T-helper 2 cell treated with Interferon-gamma antibody and Interleukin-4, amounts not matched to agents 100 ng/mL and 5 ng/mL, for 36 hours (primary cell): ENCODE results near the gene BAHD1. TPM values are rescaled to one million over a fixed set of nuclear protein-coding genes. Genes with fewer than 3 reads are reported as not detected.

Source experiments
- intact Hi-C: fragments of 100-400 bp; cut with micrococcal nuclease; formaldehyde crosslinking; loops from one replicate; pipeline ENCODE4 v1.15.1; 2023
- total RNA-seq: library from RNA; stranded (reverse); gene quantifications from 2 replicates; pipeline ENCODE4 v1.2.3, GENCODE V29; 2022

Gene BAHD1
- total RNA-seq, 1 donor from 2014 or later: 31.2 TPM

DNA sequence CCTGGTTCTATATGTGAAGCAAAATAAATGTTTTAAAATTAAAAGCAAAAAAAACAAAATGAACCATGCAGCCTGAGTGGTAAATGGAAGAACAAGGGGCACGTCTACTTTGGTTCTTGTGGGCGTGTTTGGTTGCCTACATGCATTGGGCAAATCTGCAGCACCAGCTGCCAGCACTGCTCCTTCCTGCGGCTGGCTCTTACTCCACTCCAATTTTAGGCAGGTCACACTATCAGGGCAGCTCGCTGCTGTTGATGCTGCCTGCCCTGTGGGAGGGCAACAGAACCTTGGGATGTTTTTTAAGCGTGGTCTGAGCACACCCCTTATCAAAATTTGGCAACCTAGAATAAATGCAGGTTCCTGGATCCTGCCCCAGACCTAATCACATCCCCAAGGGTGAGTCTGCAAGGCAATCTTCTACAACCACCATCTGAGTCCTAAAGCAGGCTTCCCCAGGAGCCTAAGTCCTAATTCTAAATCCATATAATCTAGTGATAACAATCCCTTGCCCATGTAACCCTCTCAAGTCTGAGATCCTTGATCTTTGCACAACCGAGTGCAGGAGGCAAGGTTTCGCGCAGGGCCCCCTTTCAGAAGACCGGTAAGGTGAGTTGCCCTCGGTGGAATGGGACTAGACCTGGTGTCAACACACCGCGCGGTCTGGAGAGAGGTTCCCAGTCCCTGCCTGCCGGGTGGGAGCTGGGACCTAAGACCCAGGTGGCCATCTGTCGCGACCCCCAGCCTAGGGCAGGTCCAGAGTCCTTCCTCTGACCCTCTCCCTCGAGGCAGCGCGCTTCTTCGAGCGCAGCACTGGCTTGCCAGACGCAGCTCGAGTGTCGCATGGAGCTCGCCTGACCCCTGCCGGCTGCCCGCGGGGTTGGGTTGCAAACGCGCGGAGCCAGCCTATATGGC is 19.3 kb upstream of the BAHD1 start:
- intact Hi-C loops: loop anchor here (1.0 to 5.0 kb wide), 3 partner anchors 53 to 139 kb away; partner anchors contain the start of gene ANKRD63

DNA sequence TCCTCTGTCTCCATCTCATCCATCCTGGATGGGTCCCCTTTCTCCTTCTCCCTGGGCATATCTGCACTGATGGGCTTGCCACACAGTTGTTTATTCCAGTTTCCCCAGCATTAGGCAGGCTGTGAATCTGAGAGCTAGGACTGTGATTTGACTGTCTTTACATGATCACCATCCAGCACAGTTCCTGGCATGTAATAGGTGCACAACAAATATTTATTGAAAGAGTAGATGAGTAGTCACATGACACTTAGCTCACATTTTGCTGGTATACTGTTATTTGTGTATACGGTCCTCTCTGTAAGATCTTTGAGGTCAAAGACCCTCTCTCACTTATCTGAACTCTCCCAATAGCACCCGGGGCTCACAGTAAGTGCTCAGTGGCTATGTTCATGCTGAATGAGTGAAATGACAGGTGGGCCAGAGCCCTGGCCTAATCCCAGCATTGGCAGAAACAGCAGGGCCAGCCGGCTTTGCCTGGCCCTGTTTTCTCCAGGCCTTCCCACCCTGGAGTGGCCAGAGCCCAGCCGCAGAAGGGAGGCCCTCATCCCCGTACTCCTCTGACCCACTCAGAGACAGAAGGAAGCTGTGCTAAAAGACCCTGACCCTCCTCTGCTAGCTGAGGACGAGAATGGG is 16.2 kb upstream of the BAHD1 start:
- intact Hi-C loops: loop anchor here (5.0 kb wide), 1 partner anchor 142 kb away; the partner anchor contains the start of gene ANKRD63

DNA sequence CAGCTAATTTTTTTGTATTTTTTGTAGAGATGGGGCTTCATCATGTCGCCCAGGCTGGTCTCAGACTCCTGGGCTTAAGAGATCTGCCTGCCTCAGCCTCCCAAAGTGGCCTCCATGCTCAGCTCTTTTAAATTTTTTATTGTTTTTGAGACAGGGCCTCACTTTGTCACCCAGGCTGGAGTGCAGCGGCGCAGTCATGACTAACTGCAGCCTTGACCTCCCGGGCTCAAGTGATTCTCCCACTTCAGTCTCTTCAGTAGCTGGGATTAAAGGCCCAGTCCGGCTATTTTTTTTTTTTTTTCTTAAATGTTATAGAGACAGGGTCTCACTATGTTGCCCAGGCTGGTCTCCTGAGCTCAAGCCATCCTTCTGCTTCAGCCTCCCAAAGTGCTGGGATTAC is 15.1 kb upstream of the BAHD1 start:
- intact Hi-C loops: no loop called here

DNA sequence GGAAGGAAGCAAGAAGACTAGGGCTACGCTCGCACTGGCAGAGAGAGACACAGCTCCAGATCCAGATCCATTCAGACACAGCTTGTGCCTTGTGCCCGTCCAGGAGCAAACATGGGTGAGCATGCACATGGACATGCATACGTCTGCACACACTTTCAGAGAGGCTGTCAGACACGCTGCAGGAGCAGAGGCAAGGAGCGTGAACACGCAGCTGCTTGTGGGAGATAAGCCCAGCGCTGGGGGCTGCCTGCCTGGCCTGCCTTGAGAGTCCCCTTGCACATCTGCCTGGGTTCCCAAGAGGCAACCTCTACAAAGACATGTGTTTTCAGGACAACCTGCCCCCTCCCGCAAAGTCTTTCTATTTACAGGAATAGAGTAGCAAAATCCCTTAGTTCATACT is 13.6 kb upstream of the BAHD1 start:
- intact Hi-C loops: no loop called here

DNA sequence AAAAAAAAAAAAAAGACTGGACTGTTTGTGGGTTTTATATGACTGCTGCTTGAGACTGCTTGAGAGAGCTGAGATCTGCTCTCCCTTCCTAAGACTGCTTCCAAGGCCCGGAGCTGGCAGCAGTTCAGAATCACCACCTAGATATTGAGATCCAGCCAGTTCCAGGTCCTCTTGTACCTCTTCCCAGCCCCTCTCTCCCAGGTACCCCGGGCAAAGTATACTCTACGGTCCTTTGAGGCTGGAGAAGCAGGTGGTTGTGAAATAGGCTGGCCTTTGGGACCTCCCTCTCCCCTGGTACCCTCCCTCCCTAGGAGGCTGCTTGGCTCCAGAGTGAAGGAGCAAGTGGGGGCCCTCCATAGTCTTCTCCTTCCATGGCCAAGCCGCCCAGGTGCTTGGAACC is 12.6 kb upstream of the BAHD1 start:
- intact Hi-C loops: no loop called here

DNA sequence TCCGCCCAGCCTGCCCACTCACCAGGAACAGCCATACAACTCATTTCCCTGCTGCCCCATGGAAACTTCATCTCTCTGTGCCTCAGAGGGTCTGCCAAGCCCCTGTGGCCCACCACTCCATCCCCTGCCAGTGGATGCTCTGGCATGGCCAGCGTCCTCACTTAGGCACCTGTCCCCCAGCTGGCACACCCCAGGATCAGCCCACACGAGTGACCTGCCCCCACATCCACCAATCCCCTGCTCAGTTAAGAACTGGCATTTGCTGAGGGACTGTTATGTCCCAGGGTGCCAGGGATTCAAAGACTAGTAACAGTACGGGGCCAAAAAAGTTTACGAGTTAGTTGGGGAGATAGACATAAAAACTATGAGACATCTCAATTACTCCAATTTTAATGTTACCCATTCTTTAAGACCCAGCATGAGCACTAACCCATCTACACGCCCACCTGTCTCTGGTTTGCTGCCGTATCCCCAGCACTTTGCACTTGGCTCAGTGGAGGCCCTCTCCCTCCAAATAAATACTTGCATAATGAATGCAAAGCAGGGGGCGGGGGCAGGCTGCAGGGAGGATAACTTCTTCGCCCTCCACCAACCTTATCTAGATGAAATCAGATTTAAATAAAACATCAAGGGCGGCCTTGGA is 11.6 kb upstream of the BAHD1 start:
- intact Hi-C loops: no loop called here

DNA sequence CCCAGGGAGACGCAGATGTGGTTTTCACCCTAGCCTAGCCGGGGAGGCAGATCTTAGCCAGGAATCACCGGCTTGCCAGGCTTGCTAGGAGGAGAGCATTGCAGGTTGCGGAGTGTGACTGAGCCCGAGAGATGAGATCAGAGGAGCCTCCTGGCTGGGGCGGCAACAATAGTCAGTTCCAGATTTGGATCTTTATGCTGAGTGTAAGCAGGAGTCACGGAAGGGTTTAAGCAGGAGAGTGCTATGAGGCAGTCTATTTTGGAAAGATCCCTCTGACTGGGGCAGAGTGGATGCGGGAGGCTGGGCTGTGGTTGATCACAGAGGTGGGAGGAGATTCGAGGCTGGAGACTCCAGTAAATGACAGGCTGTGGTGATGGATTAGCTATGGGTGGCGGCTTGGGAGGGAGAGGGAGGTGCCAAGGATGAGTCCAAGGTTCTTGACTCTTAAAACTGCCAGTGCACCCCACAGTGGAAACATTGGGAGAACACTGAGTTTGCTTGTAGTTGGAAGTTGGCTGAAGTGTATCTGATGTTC is 10.4 kb upstream of the BAHD1 start:
- intact Hi-C loops: no loop called here

DNA sequence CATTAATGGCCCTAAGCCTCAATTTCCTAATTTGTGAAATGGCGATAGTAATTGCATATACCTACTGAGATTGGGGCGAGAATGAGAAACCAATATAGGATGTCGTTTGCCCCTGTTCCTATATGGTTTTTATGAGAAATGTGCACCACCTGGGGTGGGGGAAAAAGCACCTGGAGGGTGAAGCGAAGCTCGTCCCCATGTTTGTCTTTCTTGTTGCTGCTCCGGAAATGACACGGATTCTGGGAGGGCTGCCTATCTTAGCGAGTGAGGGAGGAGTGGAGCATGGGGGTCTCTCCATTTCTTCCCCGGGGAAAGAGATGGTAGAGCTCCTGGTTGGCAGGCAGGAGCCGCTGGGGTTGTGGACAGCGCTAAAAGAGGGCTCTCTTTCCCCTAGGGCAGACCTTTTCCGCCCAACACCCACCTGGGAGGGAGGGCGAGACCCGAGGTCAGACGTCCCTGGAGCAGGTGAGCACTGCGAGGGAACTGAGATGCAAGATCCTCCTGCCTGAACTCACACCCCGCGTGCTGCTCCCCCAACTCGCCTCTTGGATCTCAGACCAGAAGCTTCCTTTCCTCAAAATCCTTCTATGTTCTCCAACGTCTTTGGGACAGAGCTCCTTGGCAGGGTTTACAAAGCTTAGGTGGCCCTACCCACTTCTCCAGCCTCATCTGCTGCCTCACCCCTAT is 5.6 kb upstream of the BAHD1 start:
- intact Hi-C loops: no loop called here

DNA sequence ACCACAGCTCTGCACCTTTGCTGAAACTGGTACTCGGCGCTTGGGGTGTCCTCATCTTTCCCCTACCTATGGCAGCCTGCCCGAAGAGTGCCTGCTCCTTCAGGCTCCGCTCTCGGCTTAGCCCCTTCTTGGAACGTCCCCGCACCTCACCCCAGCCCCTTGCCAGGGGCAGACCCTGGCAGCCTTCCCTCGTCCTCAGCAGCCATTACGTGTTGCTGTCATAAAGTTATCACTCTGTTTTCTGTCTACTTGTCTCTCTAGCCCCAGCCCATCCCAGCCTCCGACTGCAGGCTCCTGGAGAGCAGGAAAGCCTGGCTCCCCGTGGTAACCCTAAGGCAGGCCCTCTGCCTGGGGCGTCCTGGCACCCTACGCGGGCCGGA is 5.1 kb upstream of the BAHD1 start:
- intact Hi-C loops: no loop called here

DNA sequence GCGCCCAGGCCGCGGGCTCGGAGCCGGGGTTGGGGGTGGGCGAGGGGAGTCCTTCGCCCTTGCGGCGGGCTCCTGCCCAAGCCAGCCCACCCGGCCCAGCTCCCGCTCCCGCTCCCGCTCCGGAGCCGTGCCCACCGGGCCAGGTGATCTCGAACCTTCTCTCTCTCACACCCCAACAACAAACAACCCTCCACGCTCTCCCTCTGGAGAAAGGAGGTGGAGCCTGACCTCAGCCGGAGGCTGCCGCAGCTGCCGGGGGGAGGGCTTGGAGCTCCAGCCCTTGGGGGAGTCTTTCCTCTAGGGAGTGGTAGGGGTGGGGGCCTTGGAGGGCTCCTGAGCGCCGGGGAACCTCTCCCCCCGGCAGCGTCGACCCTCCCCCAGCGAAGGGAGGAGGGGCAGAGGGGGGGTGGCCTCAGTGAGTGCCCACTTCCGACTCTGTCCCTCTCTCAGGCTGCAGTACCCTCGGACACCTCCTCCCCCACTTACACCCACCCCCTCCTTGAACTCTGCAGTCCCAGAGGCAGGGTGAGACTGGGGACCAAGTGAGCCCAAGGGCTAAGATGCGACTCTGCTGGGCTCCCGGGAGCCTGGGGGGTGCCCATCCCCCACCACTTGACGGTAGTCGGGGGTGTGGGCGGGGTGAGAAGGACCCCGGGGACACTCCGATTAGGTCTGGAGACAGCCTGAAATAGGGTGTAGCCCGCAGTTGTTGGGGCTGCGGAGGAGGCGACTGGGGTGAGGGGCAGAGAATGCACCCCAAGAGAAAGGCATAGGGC is 4.4 kb upstream of the BAHD1 start:
- intact Hi-C loops: no loop called here

DNA sequence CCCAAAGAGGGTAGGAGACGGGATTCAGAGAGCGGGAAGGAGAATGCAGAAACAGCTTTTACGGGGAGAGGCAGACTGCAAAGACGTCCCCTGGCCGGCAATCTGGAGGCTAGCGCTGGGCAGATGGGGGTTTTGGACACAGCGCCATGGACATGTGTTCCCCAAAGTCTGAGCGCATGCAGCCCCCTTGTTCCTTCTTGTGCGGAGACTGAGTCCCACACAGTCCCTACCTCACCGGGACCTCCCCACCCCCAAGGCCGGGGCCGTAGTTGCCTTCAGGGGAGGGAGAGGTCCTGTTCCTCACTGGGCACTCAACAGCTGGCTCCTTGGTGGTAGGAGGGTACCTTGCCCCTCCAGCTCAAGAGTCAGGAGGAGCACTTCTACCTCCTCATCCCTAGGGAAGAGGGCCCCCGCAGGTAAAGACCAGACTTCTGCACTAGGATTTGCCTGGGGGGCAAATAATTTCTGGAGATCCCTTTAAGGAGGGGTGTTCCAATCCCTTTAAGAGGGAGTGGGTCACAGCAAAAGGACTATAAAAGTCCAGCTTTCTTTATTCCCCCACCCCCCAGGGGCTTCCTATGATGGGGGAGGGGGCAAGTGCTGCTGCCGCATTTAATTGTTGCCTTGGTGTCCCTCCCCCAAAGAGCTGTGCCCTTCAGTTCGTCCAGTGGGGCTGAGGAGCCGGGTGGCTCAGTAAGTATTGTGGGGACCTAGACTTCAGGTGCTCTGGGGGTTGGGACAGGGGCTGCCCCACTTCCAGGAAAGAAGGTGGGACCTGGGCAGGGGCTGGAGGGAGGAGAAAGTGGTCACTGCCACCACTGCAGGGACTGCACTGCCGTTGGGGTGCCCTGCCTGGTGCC is 3.6 kb upstream of the BAHD1 start:
- intact Hi-C loops: no loop called here

DNA sequence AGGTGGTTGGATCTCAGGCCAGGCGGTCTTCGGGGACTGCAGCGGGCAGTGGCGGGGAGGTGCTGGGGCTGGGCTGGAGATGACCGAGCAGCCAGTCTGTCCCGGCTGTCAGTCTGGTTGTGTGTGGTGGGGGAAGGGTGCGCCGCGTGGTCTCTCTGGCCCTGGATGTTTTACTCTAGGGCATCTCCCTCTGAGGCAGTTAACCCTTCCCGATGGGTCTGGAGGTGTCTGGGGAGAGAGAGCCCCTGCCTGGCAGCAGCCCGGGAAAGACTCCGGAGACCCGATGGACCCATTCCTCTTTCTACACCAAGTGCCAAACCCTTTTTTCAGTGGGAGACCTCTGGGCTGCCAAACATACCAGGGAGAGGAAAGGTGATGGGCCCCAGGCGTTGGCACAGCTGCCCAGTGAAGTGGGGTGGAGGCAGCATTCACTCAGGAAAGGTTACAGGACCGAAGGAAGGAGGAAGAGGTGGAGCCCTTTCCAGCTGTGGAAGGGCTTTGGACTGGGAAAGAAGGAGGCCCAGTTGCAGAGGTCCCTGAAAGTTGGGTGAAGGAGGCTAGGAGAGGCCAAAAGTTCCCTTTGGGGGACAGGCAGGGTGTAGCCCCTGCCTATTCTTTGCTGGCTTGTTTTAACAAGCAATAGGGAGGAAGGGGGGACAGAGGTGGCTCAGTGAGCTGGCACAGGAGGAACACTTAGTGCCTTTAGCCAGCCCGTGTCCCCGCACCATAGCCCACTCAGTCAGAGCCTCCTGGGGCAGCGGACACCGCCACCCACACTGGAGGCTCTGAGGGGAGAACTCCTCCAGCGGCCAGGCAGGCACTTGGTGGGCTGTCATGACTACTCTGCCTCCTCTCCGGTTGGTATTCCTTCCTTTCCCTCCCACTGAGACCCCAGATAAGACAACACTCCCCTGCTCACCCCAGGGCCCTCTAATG is 2.7 kb upstream of the BAHD1 start:
- intact Hi-C loops: no loop called here

DNA sequence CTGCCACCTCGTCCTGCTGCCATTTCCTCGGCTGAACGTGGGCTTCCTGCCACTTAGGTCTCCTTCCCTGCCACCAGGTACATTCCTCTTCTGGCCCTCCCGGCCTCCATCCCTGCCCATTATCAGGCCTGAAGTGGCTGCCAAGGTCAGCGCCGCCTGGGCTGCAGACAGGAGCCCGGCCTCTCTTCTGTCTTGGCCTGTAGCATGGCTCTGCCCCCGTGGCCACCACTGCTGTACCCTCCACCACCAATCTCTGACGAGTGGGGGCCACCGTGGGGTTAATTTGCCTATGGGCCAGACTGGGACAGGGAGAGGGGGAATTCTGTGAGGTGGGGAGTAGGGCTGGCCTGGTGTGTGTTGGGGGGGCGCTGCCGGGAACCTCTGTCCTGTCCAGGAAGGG is 2.0 kb upstream of the BAHD1 start:
- intact Hi-C loops: no loop called here

DNA sequence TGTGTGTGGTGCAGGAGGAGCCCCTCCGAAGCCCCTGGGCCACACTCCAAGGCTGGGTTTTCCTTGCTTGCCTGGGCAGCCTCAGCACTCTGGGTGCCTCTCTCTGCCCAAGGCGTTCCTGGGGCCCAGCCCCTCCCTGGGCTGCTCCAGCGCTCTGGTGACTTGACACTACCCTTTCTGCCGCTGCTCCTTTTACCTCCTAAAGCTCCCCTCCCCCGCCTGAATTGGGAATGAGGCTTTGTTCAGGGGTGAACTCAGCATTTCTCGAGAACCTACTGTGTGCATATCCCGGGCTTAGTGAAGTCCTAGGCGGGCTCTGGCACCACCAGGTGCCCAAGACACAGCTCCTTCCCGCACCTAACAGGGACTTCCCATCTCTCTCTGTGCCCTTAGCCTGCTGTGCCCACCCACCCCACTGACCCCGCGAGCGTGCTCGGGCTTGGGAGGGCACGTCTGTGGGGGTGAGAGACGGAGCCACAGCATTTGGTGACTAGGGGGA is 1.2 kb upstream of the BAHD1 start:
- intact Hi-C loops: no loop called here

DNA sequence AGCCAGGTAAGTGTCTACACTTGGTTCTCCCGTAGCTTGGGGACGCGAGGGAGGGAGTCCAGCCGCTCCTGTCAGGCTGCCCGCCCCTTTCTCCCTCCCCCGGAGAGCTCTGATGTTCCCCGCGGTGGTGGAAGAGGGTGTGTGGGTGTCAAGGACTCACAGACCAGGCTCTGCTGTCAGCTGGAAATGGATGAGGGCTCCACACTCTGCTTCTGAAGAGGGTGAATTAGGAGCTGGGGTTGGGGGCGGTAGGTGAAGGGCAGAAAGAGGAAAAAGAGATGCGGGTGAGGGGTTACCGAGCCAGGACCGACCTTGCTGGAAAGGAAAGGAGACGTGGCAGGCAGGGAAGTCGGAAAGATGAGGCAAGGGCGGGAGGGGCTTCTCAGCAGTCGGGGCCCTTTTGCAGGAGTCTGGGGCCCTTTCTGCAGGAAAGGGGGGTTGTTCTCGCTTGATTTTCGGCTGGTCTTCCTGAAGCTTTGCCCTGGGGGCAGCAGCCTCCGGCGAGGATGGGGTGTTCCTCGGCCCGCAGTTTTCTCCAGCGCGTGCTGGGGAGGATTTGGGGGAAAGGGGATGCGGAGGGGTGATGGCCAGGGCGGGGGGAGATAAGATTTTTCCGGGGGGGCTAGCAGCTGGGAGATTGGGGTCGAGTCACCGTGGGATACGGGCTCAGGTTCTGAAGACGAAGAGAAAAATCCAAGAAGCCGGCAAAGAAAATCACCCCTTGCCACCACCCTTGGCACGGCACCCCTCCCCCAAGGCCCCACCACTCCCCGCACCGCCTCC is 602 bp upstream of the BAHD1 start:
- intact Hi-C loops: loop anchor here (1.0 to 5.0 kb wide), 4 partner anchors 31 to 127 kb away; partner anchors contain the start of genes CCDC32, CHST14 and RPUSD2

DNA sequence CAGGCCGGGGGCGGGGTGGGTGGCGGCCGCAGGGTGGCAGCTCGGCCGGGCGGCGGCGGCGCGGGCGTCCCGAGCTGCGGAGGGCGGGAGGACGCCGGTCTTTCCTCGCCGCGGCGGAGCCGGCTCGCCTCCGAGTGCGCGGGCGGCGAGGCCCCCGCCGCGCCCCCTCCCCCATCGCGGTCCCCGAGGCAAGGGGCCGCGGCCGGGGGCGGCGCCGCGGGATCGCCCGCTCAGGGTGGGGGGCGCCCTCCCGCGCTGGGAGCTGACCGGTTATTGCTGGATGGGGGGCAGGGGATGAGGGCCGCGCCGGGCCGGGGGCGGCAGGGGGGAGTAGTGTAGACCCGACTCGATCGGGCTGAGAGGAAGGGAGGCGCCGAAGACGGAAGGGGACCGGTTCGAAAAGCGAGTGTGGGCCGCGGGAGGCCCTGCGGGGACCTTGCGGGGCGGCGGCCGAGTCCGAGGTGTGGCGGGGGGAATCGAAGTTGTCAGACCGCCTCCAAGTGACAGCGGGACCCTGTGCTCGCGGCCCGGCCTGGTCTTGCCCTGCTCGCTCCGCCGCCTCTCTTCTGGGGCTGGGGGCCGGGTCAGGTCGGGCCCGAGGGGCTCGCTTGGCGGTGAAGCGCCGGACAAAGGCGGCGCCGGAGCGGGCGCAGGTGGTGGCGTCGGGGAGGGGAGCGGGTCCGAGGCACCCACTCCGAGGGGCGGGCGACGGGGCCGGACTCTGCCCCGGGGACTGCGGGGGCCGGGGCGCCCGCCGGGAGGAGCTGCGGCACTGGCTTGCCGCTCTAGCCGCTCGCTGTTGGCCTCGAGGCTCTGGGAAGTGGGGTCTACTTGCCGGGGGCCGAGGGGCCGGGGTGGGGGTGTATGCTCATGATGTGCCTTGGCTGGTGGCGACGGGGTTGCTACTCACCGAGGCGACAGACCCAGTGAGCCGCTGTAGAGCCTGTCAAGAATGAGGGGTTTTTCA is 1.1 kb downstream of the BAHD1 start:
- intact Hi-C loops: loop anchor here (1.0 to 5.0 kb wide), 4 partner anchors 29 to 147 kb away; partner anchors contain the start of genes CCDC32, CHST14 and RPUSD2
